ENCODE results near the gene AMZ1. TPM values are rescaled to one million over a fixed set of nuclear protein-coding genes. Genes with fewer than 3 reads are reported as not detected.

Gene AMZ1, protein sequence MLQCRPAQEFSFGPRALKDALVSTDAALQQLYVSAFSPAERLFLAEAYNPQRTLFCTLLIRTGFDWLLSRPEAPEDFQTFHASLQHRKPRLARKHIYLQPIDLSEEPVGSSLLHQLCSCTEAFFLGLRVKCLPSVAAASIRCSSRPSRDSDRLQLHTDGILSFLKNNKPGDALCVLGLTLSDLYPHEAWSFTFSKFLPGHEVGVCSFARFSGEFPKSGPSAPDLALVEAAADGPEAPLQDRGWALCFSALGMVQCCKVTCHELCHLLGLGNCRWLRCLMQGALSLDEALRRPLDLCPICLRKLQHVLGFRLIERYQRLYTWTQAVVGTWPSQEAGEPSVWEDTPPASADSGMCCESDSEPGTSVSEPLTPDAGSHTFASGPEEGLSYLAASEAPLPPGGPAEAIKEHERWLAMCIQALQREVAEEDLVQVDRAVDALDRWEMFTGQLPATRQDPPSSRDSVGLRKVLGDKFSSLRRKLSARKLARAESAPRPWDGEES
- 10 to 100 TPM in 2 of 6 experiments, 1 to 10 TPM in 4; 6.2 to 11.3 (median 7.8) TPM for total RNA-seq (2021; fragmentation: NEBNext Ultra II Directional; extraction: Animal tissue kit (Norgen Biotek cat#: 25700))
- long read RNA-seq, partial matches to known transcripts: 0 of 26 reads
- long read RNA-seq, other reads (novel, unspliced or antisense): 22 of 26 reads

- H3K36me3 Mint-ChIP-seq (ENCODE audit: low read depth): no peaks in the 10 kb centered on the region
- H3K27ac Mint-ChIP-seq: peak within 1 kb of the TSS; percentile 76
- H3K4me1 Mint-ChIP-seq (ENCODE audit: low read depth): peaks cover 36% of the 10 kb centered on the region
- peaks cover 3% of the 10 kb centered on the region; the same call in 1 of the 2 replicates for H3K27me3 Mint-ChIP-seq (ENCODE audit: insufficient read depth)
- no peaks in the 10 kb centered on the region; the same call in 1 of the 2 replicates for H3K9me3 Mint-ChIP-seq
- TF ChIP-seq, protein P1, sequence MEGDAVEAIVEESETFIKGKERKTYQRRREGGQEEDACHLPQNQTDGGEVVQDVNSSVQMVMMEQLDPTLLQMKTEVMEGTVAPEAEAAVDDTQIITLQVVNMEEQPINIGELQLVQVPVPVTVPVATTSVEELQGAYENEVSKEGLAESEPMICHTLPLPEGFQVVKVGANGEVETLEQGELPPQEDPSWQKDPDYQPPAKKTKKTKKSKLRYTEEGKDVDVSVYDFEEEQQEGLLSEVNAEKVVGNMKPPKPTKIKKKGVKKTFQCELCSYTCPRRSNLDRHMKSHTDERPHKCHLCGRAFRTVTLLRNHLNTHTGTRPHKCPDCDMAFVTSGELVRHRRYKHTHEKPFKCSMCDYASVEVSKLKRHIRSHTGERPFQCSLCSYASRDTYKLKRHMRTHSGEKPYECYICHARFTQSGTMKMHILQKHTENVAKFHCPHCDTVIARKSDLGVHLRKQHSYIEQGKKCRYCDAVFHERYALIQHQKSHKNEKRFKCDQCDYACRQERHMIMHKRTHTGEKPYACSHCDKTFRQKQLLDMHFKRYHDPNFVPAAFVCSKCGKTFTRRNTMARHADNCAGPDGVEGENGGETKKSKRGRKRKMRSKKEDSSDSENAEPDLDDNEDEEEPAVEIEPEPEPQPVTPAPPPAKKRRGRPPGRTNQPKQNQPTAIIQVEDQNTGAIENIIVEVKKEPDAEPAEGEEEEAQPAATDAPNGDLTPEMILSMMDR (IDR thresholded peaks at IDR 0.05): no peak
- peak; percentile 25 for DNase-seq
- peak within 1 kb of the TSS; percentile 87 for H3K4me3 Mint-ChIP-seq
Observed at GRCh38 chr7:2687881-2688318, at the start of gene AMZ1. TSS of gene AMZ1 (plus strand) at chr7:2688202. CDS start at chr7:2700452, 12,250 bp downstream.

GRCh38 chr7:2638224-2638991 is 49.6 kb upstream of the AMZ1 start:
- H3K27ac Mint-ChIP-seq: peak overlapping the region; percentile 87
- H3K36me3 Mint-ChIP-seq (ENCODE audit: low read depth): peaks cover 6% of the 10 kb centered on the region; the same call in 1 of the 2 replicates
- H3K9me3 Mint-ChIP-seq: no peaks in the 10 kb centered on the region
- peaks cover 51% of the 10 kb centered on the region for H3K4me1 Mint-ChIP-seq (ENCODE audit: low read depth)
- no peaks in the 10 kb centered on the region; the same call in none of the 2 replicates for H3K27me3 Mint-ChIP-seq (ENCODE audit: insufficient read depth)
- TF ChIP-seq, protein P1 (IDR thresholded peaks at IDR 0.05): no peak
- DNase-seq: peak; percentile 77
- peak overlapping the region; percentile 65 for H3K4me3 Mint-ChIP-seq

DNA sequence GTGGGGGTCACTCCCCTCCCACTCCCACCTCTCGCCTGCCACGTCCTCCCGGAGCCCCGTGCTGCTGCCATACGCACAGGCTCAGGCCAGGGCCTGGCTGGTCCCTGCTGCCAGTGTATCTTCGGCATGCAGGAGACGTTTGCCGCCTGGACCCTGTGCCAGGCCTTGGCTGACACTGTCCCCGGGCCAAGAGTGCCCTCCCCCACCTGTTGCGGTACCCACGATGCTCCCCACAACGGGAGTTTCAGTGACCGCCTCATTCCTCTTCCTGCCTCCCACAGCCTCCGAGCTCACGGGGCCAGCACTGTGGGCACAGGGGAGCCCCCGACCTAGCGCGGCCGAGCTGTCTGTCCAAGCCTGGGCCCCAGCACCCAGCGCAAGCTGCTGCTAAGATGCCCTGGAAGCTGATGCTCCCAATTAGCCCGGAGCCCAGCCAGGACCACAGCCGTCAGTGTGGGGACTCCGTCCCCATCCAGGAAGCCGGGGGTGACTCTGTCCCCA is 48.8 kb upstream of the AMZ1 start:
- TF ChIP-seq, protein P1 (IDR thresholded peaks at IDR 0.05): no peak
- Mint-ChIP-seq H3K27me3 (ENCODE audit: insufficient read depth) (no peaks in the 10 kb centered on the region; the same call in 1 of the 2 replicates), H3K27ac (peak overlapping the region; percentile 87), H3K4me3 (no peak overlapping the region), H3K4me1 (ENCODE audit: low read depth) (peaks cover 44% of the 10 kb centered on the region), H3K36me3 (ENCODE audit: low read depth) (peaks cover 6% of the 10 kb centered on the region; the same call in 1 of the 2 replicates), H3K9me3 (no peaks in the 10 kb centered on the region)
- no peak for DNase-seq

- TF ChIP-seq, protein P1 (IDR thresholded peaks at IDR 0.05): no peak
- Mint-ChIP-seq H3K4me1 (ENCODE audit: low read depth) (peaks cover 44% of the 10 kb centered on the region), H3K4me3 (no peak overlapping the region), H3K27ac (peak overlapping the region; percentile 87), H3K9me3 (no peaks in the 10 kb centered on the region), H3K27me3 (ENCODE audit: insufficient read depth) (no peaks in the 10 kb centered on the region; the same call in 1 of the 2 replicates), H3K36me3 (ENCODE audit: low read depth) (peaks cover 6% of the 10 kb centered on the region; the same call in 1 of the 2 replicates)
- no peak for DNase-seq
Observed at GRCh38 chr7:2639695-2640481, 48.1 kb upstream of the AMZ1 start.
